A549 (cell line): ENCODE data around the gene PSMC4.

Source experiments
- BHLHE40 ChIP-seq: IDR thresholded peaks from 2 replicates; pipeline ENCODE4 v1.6.1; 2012; ENCODE audit warnings: low read depth, low read length, inconsistent platforms
- CHD4 ChIP-seq: fragments of 200-600 bp; sonication (generic); IDR thresholded peaks from 2 replicates; pipeline ENCODE4 v1.6.1; 2016; ENCODE audit warnings: antibody characterized with exemption, mild to moderate bottlenecking, borderline replicate concordance
- CTCF ChIP-seq: fragments of >200 bp; sonication (Bioruptor Twin); formaldehyde crosslinking; IDR thresholded peaks from 3 replicates; pipeline ENCODE4 v1.5.1; 2016
- EP300 ChIP-seq, 2 experiments: fragments of >200 bp; sonication (Bioruptor Twin); formaldehyde crosslinking; IDR thresholded peaks; 2 replicates in 1 of 2; 3 replicates in 1 of 2; pipeline ENCODE4 v1.6.1; 2016 to 2017
- MYC ChIP-seq: IDR thresholded peaks from 2 replicates; pipeline ENCODE4 v1.6.1; 2012; ENCODE audit warnings: mild to moderate bottlenecking, inconsistent platforms, low read length, improper control_type of control experiment, borderline replicate concordance
- POLR2AphosphoS2 ChIP-seq: conservative IDR thresholded peaks from 2 replicates; pipeline ENCODE4 v1.6.1; 2012; ENCODE audit warnings: low read length, improper control_type of control experiment, inconsistent platforms
- RCOR1 ChIP-seq: fragments of 150-350 bp; IDR thresholded peaks from 2 replicates; pipeline ENCODE4 v1.6.1; 2014; ENCODE audit warnings: antibody characterized with exemption, low read length, low read depth
- USF2 ChIP-seq: fragments of 450-650 bp; IDR thresholded peaks from 2 replicates; pipeline ENCODE4 v1.6.1; 2014; ENCODE audit warnings: antibody characterized with exemption
- TF ChIP-seq, protein P1 (sequence below): IDR thresholded peaks from 2 replicates; pipeline ENCODE4 v1.6.1; 2012
- TF ChIP-seq, protein P2 (sequence below): IDR thresholded peaks from 2 replicates; pipeline ENCODE4 v1.6.1; 2012

DNA sequence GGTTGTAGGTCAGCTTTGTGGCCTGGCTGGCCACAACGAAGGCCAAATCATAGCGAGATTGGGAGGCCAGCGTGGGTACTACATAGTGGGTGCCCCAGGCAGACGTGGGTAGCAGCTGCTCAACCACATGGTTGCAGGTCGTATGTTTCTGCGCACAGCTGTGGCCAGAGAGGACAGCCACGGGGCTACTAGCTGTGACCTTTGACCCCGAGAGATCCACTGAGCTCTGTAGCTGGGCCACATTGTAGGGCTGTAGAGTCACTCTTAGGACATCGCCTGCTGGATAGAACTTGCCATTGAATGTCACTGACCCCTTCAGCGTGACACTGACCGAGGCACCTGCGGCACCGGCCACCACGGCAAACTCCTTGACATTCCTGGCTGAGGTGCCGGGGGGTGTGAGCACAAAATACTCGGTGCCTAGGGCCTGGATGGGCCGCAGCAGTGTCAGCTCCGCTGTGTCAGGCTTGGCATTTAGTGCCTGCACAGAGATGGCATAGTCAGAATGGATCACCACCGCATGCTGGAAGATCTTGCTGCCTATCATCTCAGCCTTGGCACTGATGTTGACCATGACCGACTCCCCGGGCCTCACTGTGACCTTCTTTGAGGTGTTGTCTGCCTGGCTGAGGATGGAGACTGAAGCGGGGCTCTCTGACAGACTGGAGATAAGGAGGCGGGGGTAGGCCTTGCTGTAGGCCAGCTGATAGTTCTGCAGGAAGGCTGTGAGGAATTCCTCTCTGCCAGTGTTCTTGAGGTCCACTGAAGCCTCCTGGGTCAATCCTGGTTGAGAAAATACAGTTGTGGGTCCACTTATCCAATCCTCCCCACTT lies 43.2 kb upstream of the PSMC4 start:
- TF ChIP-seq EP300 (IDR thresholded peaks at IDR 0.05) (no peak), CTCF (no peak), BHLHE40 (no peak), CHD4 (no peak), POLR2AphosphoS2 (no peak), MYC (no peak), USF2 (no peak), RCOR1 (no peak)
- TF ChIP-seq, protein P1, sequence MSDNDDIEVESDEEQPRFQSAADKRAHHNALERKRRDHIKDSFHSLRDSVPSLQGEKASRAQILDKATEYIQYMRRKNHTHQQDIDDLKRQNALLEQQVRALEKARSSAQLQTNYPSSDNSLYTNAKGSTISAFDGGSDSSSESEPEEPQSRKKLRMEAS: no peak
- TF ChIP-seq, protein P2, sequence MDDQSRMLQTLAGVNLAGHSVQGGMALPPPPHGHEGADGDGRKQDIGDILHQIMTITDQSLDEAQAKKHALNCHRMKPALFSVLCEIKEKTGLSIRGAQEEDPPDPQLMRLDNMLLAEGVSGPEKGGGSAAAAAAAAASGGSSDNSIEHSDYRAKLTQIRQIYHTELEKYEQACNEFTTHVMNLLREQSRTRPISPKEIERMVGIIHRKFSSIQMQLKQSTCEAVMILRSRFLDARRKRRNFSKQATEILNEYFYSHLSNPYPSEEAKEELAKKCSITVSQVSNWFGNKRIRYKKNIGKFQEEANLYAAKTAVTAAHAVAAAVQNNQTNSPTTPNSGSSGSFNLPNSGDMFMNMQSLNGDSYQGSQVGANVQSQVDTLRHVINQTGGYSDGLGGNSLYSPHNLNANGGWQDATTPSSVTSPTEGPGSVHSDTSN: no peak
